ENCODE data around the gene EVC2. TPM values are rescaled to one million over a fixed set of nuclear protein-coding genes. Genes with fewer than 3 reads are reported as not detected.
A peak's percentile ranks its signal among the peaks of the same experiment; 100 is the strongest.

The EVC2 gene
- total RNA-seq, 1 donor from 2014 or later = 7.4 TPM

GRCh38 chr4:5701971-5702370, 6.4 kb downstream of the EVC2 start:
- Mint-ChIP-seq H3K9me3 (ENCODE audit: unreplicated experiment) (peaks cover 9% of the 10 kb centered on the region), H3K36me3 (ENCODE audit: low read depth, unreplicated experiment) (peaks cover 37% of the 10 kb centered on the region), H3K27me3 (ENCODE audit: unreplicated experiment) (peaks cover 1% of the 10 kb centered on the region)

GRCh38 chr4:5700459-5700858, 7.9 kb downstream of the EVC2 start:
- Mint-ChIP-seq H3K27ac (ENCODE audit: unreplicated experiment) (no peak overlapping the region), H3K4me1 (ENCODE audit: unreplicated experiment) (no peaks in the 10 kb centered on the region), H3K36me3 (ENCODE audit: low read depth, unreplicated experiment) (peaks cover 43% of the 10 kb centered on the region), H3K9me3 (ENCODE audit: unreplicated experiment) (peaks cover 9% of the 10 kb centered on the region), H3K27me3 (ENCODE audit: unreplicated experiment) (peaks cover 1% of the 10 kb centered on the region), H3K4me3 (ENCODE audit: unreplicated experiment) (peak overlapping the region; percentile 5)
- DNase-seq (ENCODE audit: low spot score) = no peak
- TF ChIP-seq CTCF (IDR thresholded peaks at IDR 0.05; ENCODE audit: unreplicated experiment) = no peak

More at GRCh38 chr4:5701971-5702370, 6.4 kb downstream of the EVC2 start:
- Mint-ChIP-seq H3K4me3 (ENCODE audit: unreplicated experiment) (no peak overlapping the region), H3K4me1 (ENCODE audit: unreplicated experiment) (peaks cover 2% of the 10 kb centered on the region), H3K27ac (ENCODE audit: unreplicated experiment) (no peak overlapping the region)
- TF ChIP-seq CTCF (IDR thresholded peaks at IDR 0.05; ENCODE audit: unreplicated experiment) = no peak
- DNase-seq (ENCODE audit: low spot score) = no peak

- Mint-ChIP-seq H3K27ac (ENCODE audit: unreplicated experiment) (no peak overlapping the region), H3K4me3 (ENCODE audit: unreplicated experiment) (no peak overlapping the region), H3K9me3 (ENCODE audit: unreplicated experiment) (no peaks in the 10 kb centered on the region), H3K27me3 (ENCODE audit: unreplicated experiment) (no peaks in the 10 kb centered on the region), H3K4me1 (ENCODE audit: unreplicated experiment) (no peaks in the 10 kb centered on the region), H3K36me3 (ENCODE audit: low read depth, unreplicated experiment) (peaks cover 23% of the 10 kb centered on the region)
- TF ChIP-seq CTCF (IDR thresholded peaks at IDR 0.05; ENCODE audit: unreplicated experiment) = no peak
- DNase-seq (ENCODE audit: low spot score) = no peak
Measured at GRCh38 chr4:5696341-5696740, 12.0 kb downstream of the EVC2 start.

GRCh38 chr4:5693871-5694270, 14.5 kb downstream of the EVC2 start:
- H3K4me3 Mint-ChIP-seq (ENCODE audit: unreplicated experiment) = no peak overlapping the region
- H3K36me3 Mint-ChIP-seq (ENCODE audit: low read depth, unreplicated experiment) = peaks cover 28% of the 10 kb centered on the region
- no peaks in the 10 kb centered on the region for H3K9me3 Mint-ChIP-seq (ENCODE audit: unreplicated experiment)
- H3K27me3 Mint-ChIP-seq (ENCODE audit: unreplicated experiment) = no peaks in the 10 kb centered on the region
- H3K4me1 Mint-ChIP-seq (ENCODE audit: unreplicated experiment) = no peaks in the 10 kb centered on the region
- no peak for DNase-seq (ENCODE audit: low spot score)
- H3K27ac Mint-ChIP-seq (ENCODE audit: unreplicated experiment) = no peak overlapping the region
- no peak for TF ChIP-seq CTCF (IDR thresholded peaks at IDR 0.05; ENCODE audit: unreplicated experiment)

- H3K27me3 Mint-ChIP-seq (ENCODE audit: unreplicated experiment) = peaks cover 2% of the 10 kb centered on the region
- H3K27ac Mint-ChIP-seq (ENCODE audit: unreplicated experiment) = no peak overlapping the region
- H3K9me3 Mint-ChIP-seq (ENCODE audit: unreplicated experiment) = no peaks in the 10 kb centered on the region
- TF ChIP-seq CTCF (IDR thresholded peaks at IDR 0.05; ENCODE audit: unreplicated experiment) = no peak
- no peaks in the 10 kb centered on the region for H3K4me1 Mint-ChIP-seq (ENCODE audit: unreplicated experiment)
- H3K4me3 Mint-ChIP-seq (ENCODE audit: unreplicated experiment) = no peak overlapping the region
- DNase-seq (ENCODE audit: low spot score) = no peak
- peaks cover 42% of the 10 kb centered on the region for H3K36me3 Mint-ChIP-seq (ENCODE audit: low read depth, unreplicated experiment)
Measured at GRCh38 chr4:5691491-5692132, 16.7 kb downstream of the EVC2 start.

Data from endothelial cell (in vitro differentiated cells).